HG03064 (cell line): ENCODE results near the gene ABR.
"Not testable (repeated sequence)": the region's sequence is repeated elsewhere in the genome, so short reads cannot be mapped to it uniquely, and the experiment has no call there.

ENCODE experiments used
- ATAC-seq: cut with Tn5 transposase; IDR thresholded peaks from one replicate; pipeline ENCODE4 v1.9.1; 2021; ENCODE audit warnings: low read depth; ENCODE audit not compliant: unreplicated experiment

ABR gene

DNA sequence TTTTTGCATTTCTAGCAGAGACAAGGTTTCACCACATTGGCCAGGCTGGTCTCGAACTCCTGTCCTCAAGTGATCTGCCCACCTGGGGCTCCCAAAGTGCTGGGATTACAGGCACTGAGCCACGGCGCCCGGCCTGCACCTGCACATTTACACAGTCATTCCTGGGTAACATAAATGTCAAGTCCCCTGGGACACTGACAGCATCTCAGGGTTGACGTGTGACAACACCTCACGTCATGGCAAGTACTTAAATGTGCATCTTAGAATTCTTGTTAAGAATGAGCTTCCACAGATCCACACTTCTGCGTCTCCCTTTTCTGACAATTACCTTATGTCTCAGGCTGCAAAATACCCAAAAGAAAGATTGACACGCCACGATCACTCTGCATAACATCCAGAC lies 80.5 kb downstream of the ABR start:
- ATAC-seq = no peak

DNA sequence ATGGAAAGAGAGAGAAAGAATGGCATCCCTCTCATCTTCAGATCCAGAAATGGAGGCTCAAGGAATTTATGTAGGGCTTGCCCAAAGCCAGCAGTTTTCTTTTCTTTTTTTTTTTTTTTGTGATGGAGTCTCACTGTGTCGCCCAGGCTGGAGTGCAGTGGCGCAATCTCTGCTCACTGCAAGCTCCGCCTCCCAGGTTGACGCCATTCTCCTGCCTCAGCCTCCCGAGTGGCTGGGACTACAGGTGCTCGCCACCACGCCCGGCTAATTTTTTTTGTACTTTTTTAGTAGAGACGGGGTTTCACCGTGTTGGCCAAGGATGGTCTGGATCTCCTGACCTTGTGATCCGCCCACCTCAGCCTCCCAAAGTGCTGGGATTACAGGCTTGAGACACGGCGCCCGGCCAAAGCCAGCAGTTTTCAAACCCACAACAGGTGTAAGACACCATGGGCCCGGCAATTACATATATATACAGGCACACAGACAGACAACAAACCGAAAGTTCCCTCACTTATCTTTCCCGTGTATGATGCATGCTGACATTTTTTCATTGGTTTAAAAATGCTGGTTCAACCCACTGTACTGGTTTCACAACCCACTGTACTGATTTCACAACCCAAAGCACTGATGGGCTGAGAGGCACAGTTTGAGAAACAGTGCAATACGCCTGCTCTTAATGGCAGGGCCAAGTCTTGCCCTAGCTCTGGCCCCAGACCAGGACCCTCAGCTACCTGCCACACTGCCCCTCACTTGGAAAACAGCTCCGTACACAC lies 81.6 kb downstream of the ABR start:
- ATAC-seq = not testable (repeated sequence)

DNA sequence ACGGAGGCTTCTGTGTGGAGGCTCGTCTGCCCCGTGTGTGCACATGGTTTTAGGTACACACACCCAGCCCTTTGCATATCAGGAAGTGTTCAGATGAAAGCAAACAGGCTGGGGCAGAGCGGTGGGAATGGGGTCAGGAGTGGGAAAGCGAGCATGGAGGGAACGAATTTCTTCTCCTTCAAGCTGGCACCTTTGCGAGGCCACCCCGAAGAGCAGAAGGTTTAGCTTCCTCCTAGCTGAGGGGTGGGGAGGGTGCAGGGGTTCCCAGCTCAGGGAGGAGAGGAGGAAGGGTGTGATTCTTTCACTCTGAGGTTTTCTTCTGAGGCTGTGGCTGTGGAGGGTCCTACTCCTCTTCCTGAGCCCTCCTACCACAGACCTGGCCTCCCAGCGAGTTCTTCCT lies 83.6 kb downstream of the ABR start:
- no peak for ATAC-seq

DNA sequence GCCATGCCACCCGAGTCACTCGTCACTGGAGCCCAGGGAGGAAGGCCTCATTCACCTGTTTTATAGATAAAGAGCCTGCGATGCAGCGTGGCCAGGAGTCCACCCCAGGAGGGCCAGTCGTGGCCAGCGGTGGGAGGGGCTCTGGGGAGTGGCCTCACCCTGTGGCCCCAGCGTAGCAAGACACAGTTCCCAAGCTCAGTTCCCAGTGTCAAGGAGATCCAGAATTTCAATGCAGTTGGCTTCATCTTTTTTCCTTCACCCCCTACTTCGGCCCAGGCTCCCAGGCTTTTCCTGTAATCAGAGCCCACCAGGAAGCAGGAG lies 84.0 kb downstream of the ABR start:
- no peak for ATAC-seq

DNA sequence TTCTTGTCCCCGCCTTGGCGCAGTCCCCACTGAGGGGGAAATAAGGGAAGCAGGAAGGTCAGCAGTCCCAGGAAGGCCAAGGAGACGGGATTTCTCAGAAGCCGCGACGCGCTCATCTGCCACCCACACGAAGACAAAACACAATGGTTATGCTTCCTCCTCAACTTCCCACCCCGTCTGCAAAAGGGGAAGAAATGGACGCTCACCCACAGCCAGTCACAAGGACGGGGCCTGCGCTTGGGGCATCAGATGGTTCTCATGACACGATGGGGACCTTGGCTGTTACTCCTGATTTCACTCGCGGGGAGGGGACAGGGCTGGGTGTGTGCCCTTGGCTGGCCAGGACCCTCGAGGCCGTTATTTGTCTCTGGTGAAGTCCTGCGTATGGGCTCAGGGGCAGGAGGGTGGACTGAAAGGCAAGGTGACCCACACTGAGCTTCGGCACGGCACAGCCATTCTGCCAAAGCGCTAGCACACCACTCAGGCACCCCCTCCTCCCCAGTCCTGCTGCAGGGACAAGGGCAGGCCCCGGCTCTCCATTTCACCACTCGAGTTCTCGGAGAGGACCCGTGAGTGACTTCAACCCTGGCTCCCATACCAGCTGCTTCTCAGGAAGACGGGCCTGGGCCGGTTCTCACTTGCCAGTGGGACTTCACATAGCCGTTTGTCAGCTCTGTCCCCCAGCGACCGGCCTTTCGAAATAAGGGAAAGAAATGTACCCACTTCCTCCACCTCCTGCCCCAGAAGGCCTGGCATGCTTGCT lies 84.5 kb downstream of the ABR start:
- no peak for ATAC-seq

DNA sequence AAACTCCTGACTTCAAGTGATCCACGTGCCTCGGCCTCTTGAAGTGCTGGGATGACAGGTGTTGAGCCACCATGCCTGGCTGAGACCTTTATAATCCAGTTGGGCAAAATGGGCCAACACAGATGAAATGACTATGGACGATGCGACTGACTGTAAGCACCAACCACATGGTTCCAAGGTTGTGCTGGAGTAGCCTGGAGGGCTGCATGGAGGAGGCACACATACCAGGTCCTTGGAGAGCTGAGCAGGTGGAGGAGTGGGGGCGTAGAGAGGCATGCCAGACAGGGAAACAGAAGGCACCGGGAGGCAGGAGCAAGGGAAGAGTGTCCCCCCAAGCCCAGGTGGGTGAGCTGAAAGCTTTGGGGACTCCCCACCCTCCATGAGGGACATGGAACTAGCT lies 85.2 kb downstream of the ABR start:
- no peak for ATAC-seq

DNA sequence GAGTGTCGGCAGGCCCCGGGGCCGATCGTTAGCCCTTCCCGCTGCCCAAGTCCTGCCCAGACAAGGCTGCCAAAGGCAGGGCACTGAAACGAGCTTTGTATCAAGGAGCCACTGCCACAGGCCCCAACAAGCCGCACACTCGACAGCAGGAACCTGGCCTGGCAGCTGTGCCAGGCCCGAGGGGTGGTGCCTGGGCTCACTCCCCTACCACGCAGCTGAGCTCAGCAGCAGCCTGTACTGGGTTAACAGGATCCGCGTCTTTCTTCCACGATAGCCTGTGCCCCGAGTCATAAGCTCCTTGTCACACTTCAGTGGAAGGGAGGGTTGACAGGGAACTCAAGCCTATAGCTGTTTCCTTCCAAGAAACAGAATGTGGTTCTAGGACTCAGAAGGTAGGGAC lies 87.9 kb downstream of the ABR start:
- no peak for ATAC-seq

DNA sequence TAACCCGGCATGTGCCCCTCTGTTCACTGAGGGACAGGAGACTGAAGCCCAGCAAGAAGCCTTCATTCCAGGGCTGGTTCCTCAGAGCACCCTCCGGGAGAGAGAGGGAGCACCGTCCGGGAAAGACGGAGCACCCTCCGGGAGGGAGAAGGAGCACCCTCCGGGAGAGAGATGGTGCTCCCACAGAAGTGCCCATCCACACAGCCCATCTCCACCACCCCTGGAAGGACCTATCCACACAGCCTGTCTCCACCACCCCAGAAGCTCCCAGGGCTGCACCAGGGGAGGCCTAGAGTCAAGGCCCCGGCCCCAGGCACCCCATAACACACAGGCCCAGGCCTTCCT lies 88.6 kb downstream of the ABR start:
- ATAC-seq = no peak

DNA sequence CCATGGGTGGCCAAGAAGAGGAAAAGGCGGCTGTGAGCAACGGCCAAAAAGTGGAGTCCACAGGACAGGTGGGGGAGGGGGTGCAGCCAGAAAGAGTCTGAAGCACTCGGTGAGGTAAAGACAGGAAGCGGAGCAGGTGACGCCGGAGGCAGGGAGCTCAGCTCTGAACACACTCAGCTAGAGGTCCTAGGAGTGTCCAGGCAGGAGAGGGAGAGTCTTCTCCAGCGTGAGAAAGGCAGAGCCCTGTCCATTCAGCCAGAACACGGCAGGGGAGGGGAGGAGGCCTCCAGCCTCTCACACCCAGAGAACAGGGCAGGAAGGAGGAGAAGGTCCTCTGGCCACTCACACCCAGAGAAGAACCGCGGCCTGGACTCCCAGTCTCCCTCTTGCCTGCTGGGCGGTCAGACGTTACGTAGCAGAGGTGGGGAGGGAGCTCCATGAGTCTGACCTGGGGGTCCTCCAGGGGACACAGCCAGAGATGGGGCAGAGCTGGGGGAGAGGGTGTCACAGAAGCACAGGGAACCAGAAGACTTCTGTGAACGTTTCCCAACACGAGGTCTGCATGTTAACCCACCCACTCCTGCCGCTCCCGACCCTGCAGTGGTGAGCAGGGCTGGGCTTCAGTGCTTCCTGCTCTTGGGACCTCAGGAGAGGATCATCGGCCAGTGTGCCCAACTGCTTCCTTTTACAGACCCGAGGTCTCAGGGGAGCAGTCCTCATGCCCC lies 89.2 kb downstream of the ABR start:
- ATAC-seq = no peak

DNA sequence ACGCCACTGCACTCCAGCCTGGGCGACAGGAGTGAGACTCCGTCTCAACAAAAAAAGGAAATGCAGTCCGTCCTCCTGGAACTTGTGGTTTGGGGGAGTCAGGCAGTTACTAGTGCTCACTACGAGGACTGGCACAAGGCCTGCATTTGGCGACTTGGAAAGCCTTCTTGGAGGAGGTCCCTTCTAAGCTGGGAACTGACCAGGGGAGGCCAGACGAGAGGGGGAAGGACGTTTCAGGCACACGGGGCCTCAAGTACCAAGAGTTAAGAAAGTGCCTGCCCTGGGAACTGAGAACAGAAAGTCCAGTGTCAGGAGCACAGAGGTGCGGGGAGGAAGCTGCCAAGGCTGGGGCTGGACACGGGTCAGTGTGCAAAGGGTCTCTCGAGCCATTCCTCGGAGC lies 89.9 kb downstream of the ABR start:
- ATAC-seq = no peak

DNA sequence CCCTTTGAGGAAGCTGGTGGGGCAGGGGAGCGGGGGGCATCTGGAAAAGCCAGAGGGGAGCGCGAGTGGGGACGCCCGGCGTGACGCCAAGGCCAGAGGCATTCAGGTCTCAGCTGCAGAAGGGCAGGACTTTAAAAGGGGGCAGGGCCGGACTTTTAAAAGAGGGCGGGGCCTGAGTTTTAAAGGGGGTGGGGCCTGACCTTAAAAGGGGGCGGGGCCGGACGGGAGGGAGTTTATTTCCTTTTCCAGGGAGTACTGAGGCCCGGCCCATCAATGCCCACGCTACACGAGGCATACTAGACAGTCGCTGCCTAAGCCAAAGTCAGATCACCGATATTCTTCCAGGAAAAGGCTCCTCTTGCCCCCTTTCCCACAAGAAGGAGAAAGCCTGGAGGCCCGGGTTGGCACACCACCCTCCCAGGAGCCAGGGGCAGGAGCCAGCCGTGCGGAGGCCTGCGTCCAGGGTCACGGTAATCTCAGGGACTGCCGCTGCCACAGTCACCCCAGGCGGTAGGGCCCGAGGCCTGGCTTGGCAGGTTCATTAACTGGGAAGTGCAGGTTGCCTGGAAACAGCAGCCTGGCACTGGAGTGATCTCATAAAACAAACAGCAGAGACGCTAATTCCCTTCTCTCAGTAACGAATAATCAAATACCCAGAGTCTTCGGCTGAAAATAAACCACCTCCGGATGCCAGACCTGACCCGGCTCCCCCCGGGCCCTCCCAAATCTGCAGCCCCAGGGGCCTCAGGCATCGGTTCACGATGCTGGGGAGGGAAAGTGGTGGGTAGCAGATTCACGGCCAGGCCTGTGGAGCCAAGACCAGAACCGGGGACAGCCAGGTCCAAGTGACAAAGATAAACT lies 92.2 kb downstream of the ABR start:
- ATAC-seq = no peak

DNA sequence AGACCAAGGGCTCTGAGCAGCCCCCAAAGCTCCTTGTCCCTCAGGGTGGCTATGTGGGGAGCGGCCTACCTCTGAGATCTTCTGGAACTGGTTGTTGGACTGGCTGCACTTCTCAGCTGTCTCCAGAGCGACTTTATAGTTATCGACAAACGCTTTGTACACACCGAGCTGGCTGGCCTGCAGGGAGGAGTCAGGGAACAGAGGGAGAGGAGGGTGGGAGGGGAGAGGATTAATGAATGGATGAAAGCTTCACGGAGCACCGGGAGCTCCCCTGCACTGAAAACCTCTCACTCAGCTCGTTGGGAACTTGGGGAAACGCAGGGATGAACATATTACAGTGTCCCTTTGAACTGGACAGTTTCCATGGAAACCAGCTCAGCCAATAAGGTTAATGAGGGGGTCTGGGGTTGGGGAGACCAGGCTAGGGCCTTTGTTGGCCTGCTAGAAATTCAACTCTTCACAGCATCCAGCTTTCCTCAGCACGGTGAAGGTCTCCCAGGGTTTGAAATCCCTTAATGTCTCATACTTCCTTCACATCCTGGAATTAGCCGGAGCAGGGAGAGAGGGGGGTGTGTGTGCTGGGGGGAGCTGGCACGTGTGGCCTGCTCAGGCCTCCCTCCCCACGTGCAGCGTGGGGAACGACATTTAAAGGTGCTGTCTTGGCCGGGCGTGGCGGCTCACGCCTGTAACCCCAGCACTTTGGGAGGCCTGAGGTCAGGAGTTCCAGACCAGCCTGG lies 96.2 kb downstream of the ABR start:
- ATAC-seq = no peak

DNA sequence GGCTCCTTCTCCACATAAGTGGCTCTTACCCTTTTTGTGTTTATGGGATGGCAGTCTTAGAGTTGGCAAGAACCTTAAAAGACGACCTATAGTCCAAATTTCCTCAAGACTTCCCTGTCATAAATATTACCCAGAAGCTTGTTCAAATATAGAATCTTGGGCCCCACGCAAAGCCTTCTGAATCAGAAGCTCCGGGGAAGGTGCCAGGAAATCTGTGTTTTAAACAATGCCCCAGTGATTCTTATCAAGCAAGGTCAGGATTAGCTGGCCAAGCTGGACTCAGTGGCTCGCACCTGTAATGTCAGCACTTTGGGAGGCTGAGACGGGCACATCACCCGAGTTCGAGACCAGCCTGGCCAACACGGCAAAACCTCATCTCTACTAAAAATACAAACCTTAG lies 97.2 kb downstream of the ABR start:
- ATAC-seq = no peak

DNA sequence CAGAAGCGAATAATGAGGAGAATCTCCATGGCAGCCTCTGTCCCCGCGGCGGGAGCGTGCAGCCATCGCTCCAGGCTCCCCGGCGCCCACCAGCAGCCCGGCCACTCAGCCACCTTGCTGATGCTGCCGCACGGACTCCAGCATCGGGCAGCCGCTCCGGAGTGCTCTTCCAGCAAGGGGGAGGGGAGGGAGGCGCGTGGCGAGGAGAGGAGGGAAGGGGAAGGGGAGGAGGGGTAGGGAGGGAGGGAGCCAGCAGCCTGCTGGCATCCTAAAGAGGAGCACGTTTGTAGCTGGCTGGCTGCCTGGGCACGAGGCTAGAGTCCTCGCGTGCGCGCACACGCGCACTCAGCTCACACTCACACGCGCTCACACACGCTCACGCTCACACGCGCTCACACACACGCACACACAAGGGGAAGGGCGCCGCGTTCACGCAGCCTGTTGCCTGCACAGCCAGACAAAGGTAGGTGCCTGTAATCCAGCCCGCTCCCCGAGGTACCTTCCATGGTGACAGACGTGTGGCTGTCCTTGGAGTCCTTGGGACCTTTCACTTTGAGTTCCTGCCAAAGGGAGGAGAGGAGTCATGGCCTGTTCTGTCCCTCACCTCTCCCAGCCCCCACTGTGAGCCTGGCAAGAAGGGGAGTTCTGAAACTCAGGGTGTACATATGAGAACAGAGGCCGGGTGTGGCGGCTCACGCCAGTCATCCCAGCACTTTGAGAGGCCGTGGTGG lies 100.8 kb downstream of the ABR start:
- ATAC-seq = no peak

DNA sequence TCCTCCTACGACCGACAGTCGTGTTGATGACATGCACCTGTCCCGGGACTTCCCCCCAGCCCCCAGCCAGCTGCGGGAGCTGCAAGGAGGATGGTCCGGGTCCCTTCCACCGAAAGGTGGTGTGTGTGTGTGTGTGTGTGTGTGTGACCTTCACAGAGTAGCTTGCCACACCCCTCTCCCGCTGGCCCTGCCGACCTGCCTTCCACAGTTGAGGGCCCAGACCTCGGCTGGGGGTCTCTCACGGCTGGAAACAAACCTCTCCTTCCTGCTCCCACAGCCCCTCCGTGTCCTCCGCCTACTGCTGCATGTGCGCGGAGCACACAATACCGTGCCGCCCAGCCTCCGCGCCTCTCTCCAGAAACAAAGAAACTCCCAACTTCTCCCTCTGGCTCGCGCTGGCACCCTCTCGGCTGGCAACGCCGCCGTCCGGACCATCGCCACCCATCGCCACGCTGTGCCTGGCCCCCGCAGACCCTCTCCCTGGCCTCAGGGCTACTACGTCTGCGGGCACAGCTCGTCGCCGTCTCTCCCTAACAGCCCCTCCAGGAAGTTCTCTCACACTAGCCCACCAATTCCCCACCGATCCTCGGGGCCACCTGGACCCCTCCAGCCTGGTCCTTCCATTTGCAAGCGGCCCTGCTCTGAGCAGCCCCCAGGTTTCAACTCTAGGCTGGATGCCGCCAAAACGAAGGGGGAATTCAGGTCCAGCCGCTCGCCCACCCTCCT lies 101.6 kb downstream of the ABR start:
- ATAC-seq = no peak

DNA sequence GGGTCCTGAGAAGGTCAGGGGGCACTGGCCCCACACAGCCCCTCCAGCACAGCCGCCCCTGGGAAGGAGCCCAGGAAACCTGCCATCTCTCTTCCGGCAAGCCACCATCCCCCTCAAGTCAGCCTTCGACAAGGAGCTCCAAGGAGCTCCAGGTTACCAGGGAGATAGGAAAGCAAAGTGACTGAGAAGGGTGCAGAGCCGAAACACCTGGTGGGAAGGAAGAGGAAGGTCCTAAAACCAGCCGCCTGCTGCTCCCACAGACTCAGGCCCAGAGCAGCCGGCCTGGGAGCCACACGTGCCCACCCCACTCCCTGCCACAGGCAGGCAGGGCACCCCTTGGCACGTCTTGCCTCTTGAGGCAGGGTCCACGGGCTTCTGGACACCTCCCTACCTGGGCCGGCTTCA lies 102.2 kb downstream of the ABR start:
- ATAC-seq = no peak

DNA sequence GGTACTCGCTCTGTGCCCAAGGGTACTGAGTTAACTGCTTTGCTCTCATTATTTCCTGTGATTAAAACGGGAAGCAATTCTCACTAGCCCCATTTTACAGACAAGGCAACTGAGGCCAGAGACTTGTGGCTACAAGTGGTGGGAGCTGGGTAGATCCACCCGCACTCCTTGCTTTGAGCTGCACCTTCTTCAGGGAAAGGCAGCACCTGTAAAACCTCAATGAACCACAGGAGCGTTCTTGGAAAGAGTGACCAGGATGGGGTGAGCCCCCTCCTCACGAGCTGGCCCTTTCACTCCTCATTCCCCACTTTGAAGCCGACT lies 102.8 kb downstream of the ABR start:
- no peak for ATAC-seq

DNA sequence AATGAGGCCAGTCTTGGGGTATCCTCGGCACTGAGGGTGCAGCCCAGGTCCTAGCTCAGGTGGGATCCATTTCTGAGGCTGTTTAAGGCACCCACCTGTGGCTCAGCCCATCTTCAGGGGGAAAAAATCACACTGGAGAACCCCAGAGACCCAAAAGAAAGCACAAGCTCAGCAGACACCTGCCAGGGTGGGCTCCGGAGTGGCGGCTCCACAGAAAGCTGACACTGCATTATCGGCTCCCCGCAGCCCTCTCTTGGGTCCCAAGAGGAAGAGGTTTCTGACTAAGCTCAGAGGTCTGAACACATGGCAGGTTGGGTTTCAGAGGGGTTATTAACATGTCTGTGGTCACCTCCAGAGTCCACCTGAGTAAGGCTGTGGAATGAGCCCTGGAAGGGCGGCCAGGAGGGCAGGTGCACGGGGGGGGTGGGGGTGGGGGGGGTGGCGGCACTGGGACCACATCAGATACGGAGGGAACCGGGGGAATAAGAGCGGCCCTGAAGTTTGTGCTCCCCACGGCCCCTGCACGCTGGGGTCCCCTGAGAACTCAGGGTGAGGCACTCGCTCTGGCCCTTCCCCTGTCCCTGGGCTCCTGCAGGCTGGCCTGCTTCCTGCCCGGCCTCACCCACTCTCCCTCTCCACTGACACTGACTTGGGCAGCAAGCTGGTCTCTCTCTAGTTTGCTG lies 103.3 kb downstream of the ABR start:
- ATAC-seq = no peak
